Measurements from ENCODE around the gene XPO1. TPM values are rescaled to one million over a fixed set of nuclear protein-coding genes. Genes with fewer than 3 reads are reported as not detected.

XPO1 gene
- total RNA-seq, 2 donors from 2014 or later = 264 to 315 TPM

- TF ChIP-seq, protein P1, sequence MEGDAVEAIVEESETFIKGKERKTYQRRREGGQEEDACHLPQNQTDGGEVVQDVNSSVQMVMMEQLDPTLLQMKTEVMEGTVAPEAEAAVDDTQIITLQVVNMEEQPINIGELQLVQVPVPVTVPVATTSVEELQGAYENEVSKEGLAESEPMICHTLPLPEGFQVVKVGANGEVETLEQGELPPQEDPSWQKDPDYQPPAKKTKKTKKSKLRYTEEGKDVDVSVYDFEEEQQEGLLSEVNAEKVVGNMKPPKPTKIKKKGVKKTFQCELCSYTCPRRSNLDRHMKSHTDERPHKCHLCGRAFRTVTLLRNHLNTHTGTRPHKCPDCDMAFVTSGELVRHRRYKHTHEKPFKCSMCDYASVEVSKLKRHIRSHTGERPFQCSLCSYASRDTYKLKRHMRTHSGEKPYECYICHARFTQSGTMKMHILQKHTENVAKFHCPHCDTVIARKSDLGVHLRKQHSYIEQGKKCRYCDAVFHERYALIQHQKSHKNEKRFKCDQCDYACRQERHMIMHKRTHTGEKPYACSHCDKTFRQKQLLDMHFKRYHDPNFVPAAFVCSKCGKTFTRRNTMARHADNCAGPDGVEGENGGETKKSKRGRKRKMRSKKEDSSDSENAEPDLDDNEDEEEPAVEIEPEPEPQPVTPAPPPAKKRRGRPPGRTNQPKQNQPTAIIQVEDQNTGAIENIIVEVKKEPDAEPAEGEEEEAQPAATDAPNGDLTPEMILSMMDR (conservative IDR thresholded peaks at IDR 0.05) = no peak
- Mint-ChIP-seq H3K27me3 (ENCODE audit: insufficient read depth) (no peaks in the 10 kb centered on the region), H3K4me1 (no peaks in the 10 kb centered on the region), H3K4me3 (no peak overlapping the region), H3K27ac (no peak overlapping the region), H3K36me3 (ENCODE audit: low read depth) (no peaks in the 10 kb centered on the region), H3K9me3 (peaks cover 3% of the 10 kb centered on the region)
- Histone ChIP-seq H3K9me3 (ENCODE audit: control insufficient read depth, low read length) (no peaks in the 10 kb centered on the region), H3K27ac (ENCODE audit: low read depth, low read length) (no peak overlapping the region), H3K9ac (ENCODE audit: extremely low read depth, low read length, poor library complexity, severe bottlenecking) (no peak overlapping the region), H3K4me1 (ENCODE audit: control insufficient read depth, insufficient read depth, low read length) (no peaks in the 10 kb centered on the region), H3K4me3 (ENCODE audit: low read length) (no peak overlapping the region), H3K36me3 (ENCODE audit: control insufficient read depth, insufficient read depth, low read length) (no peaks in the 10 kb centered on the region), H3K27me3 (ENCODE audit: control insufficient read depth, insufficient read depth, low read length, poor library complexity, severe bottlenecking) (no peaks in the 10 kb centered on the region)
- DNase-seq = no peak
- 96 to 97% methylated on average over 7 of the region's 7 CpGs for WGBS, 2 experiments (ENCODE audit: insufficient coverage in 1 of 2, insufficient read length in 1 of 2)
Measured at GRCh38 chr2:61566566-61566965, 28.4 kb upstream of the XPO1 start.

DNA sequence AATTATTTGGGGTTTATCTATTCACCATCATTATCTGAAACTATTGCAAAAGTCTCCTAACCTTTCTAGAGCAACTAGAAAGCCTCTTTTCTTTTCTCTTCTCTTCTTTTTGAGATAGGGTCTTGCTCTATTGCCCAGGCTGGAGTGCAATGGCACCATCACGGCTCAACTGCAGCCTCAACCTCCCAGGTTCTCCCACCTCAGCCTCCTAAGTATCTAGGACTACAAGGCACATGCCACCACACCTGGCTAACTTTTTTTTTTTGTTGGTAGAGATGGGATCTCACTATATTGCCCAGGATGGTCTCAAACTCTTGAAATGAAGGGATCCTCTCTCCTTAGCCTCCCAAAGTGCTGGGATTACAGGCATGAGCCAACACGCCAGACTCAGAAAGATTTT, 24.5 kb upstream of the XPO1 start:
- H3K9ac ChIP-seq (ENCODE audit: extremely low read depth, low read length, poor library complexity, severe bottlenecking) = no peak overlapping the region
- Mint-ChIP-seq H3K4me1 (no peaks in the 10 kb centered on the region), H3K4me3 (no peak overlapping the region), H3K27me3 (ENCODE audit: insufficient read depth) (no peaks in the 10 kb centered on the region), H3K9me3 (peaks cover 2% of the 10 kb centered on the region), H3K36me3 (ENCODE audit: low read depth) (no peaks in the 10 kb centered on the region), H3K27ac (no peak overlapping the region)
- WGBS, 2 experiments (ENCODE audit: insufficient coverage in 1 of 2, insufficient read length in 1 of 2) = 76 to 100% methylated on average over 1 to 2 of the region's 2 CpGs
- H3K27ac ChIP-seq (ENCODE audit: low read depth, low read length) = no peak overlapping the region
- no peaks in the 10 kb centered on the region for H3K9me3 ChIP-seq (ENCODE audit: control insufficient read depth, low read length)
- no peak overlapping the region for H3K4me3 ChIP-seq (ENCODE audit: low read length)
- no peaks in the 10 kb centered on the region for H3K36me3 ChIP-seq (ENCODE audit: control insufficient read depth, insufficient read depth, low read length)
- H3K4me1 ChIP-seq (ENCODE audit: control insufficient read depth, insufficient read depth, low read length) = no peaks in the 10 kb centered on the region
- DNase-seq = no peak
- no peaks in the 10 kb centered on the region for H3K27me3 ChIP-seq (ENCODE audit: control insufficient read depth, insufficient read depth, low read length, poor library complexity, severe bottlenecking)
- TF ChIP-seq, protein P1 (conservative IDR thresholded peaks at IDR 0.05) = no peak

DNA sequence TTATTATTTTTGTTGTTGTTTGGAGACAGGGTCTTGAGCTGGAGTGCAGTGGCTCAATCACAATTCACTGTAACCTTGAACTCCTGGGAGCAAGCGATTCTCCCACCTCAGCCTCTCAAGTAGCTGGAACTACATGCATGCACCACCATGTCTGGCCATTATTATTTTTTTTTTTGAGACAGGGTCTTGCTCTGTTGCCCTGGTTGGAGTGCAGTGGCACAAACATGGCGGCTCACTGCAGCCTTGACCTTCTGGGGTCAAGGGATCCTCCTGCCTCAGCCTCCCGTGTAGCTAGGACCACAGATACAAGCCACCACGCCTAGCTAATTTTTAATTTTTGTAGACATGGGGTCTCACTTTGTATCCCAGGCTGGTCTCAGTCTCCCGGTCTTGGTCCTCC, 20.0 kb upstream of the XPO1 start:
- no peaks in the 10 kb centered on the region for H3K4me1 Mint-ChIP-seq
- WGBS, 2 experiments (ENCODE audit: insufficient coverage in 1 of 2, insufficient read length in 1 of 2) = 40 to 76% methylated on average over 2 to 5 of the region's 5 CpGs

More for the DNA sequence above, 20.0 kb upstream of the XPO1 start:
- Histone ChIP-seq H3K27ac (ENCODE audit: low read depth, low read length) (no peak overlapping the region), H3K9ac (ENCODE audit: extremely low read depth, low read length, poor library complexity, severe bottlenecking) (no peak overlapping the region), H3K4me1 (ENCODE audit: control insufficient read depth, insufficient read depth, low read length) (no peaks in the 10 kb centered on the region), H3K4me3 (ENCODE audit: low read length) (no peak overlapping the region), H3K36me3 (ENCODE audit: control insufficient read depth, insufficient read depth, low read length) (no peaks in the 10 kb centered on the region), H3K9me3 (ENCODE audit: control insufficient read depth, low read length) (no peaks in the 10 kb centered on the region), H3K27me3 (ENCODE audit: control insufficient read depth, insufficient read depth, low read length, poor library complexity, severe bottlenecking) (no peaks in the 10 kb centered on the region)
- no peaks in the 10 kb centered on the region for H3K36me3 Mint-ChIP-seq (ENCODE audit: low read depth)
- H3K27me3 Mint-ChIP-seq (ENCODE audit: insufficient read depth) = no peaks in the 10 kb centered on the region
- H3K27ac Mint-ChIP-seq = no peak overlapping the region
- H3K9me3 Mint-ChIP-seq = no peaks in the 10 kb centered on the region
- TF ChIP-seq, protein P1 (conservative IDR thresholded peaks at IDR 0.05) = no peak
- DNase-seq = no peak
- H3K4me3 Mint-ChIP-seq = no peak overlapping the region
